ENCODE measurements around the gene BFSP2. TPM values are rescaled to one million over a fixed set of nuclear protein-coding genes. Genes with fewer than 3 reads are reported as not detected.

Gene BFSP2
- total and polyA plus RNA-seq, 4 donors: not detected

GRCh38 chr3:133486658-133487057 is 86.8 kb downstream of the BFSP2 start:
- ATAC-seq (ENCODE audit: low FRiP score): no peak
- Histone ChIP-seq H3K36me3 (ENCODE audit: control insufficient read depth in 1 of 2, insufficient read depth in 2 of 2, low read length in 1 of 2) (no peaks in the 10 kb centered on the region), H3K4me1 (ENCODE audit: control insufficient read depth in 1 of 2, insufficient read depth in 2 of 2, low read length in 2 of 2) (no peaks in the 10 kb centered on the region), H3K9me3 (ENCODE audit: control insufficient read depth, low read length) (no peaks in the 10 kb centered on the region), H3K27ac (ENCODE audit: low read depth in 1 of 2, low read length in 2 of 2) (no peak overlapping the region), H3K27me3 (ENCODE audit: control insufficient read depth in 1 of 2, insufficient read depth in 2 of 2, low read length in 1 of 2) (no peaks in the 10 kb centered on the region), H3K4me3 (ENCODE audit: low read length in 2 of 2) (no peak overlapping the region)
- no peak for DNase-seq
- intact Hi-C loops (cut with DNase I): loop anchor here in 1 of 2 donors (5.0 kb wide), 1 partner anchor 91 kb away; no protein-coding TSS in a partner anchor
- WGBS, 2 donors: 96% methylated on average over 5 of the region's 5 CpGs

GRCh38 chr3:133487204-133487603 is 87.3 kb downstream of the BFSP2 start:
- no peak overlapping the region for H3K4me3 ChIP-seq (ENCODE audit: low read length in 2 of 2)
- 58 to 72% methylated on average over 4 of the region's 4 CpGs for WGBS, 2 donors
- H3K36me3 ChIP-seq (ENCODE audit: control insufficient read depth in 1 of 2, insufficient read depth in 2 of 2, low read length in 1 of 2): no peaks in the 10 kb centered on the region
- H3K27me3 ChIP-seq (ENCODE audit: control insufficient read depth in 1 of 2, insufficient read depth in 2 of 2, low read length in 1 of 2): no peaks in the 10 kb centered on the region
- H3K9me3 ChIP-seq (ENCODE audit: control insufficient read depth, low read length): no peaks in the 10 kb centered on the region
- ATAC-seq (ENCODE audit: low FRiP score): no peak
- DNase-seq: no peak
- intact Hi-C loops (cut with DNase I): loop anchor here in 1 of 2 donors (5.0 kb wide), 1 partner anchor 90 kb away; no protein-coding TSS in a partner anchor
- no peaks in the 10 kb centered on the region for H3K4me1 ChIP-seq (ENCODE audit: control insufficient read depth in 1 of 2, insufficient read depth in 2 of 2, low read length in 2 of 2)
- H3K27ac ChIP-seq (ENCODE audit: low read depth in 1 of 2, low read length in 2 of 2): no peak overlapping the region

- intact Hi-C loops (cut with DNase I): loop anchor here in 1 of 2 donors (5.0 kb wide), 1 partner anchor 89 kb away; no protein-coding TSS in a partner anchor
- DNase-seq: no peak
- 81 to 83% methylated on average over 1 of the region's 1 CpG for WGBS, 2 donors
- no peaks in the 10 kb centered on the region for H3K36me3 ChIP-seq (ENCODE audit: control insufficient read depth in 1 of 2, insufficient read depth in 2 of 2, low read length in 1 of 2)
- H3K4me1 ChIP-seq (ENCODE audit: control insufficient read depth in 1 of 2, insufficient read depth in 2 of 2, low read length in 2 of 2): no peaks in the 10 kb centered on the region
- H3K4me3 ChIP-seq (ENCODE audit: low read length in 2 of 2): no peak overlapping the region
- no peak for ATAC-seq (ENCODE audit: low FRiP score)
- H3K27me3 ChIP-seq (ENCODE audit: control insufficient read depth in 1 of 2, insufficient read depth in 2 of 2, low read length in 1 of 2): no peaks in the 10 kb centered on the region
- no peaks in the 10 kb centered on the region for H3K9me3 ChIP-seq (ENCODE audit: control insufficient read depth, low read length)
- H3K27ac ChIP-seq (ENCODE audit: low read depth in 1 of 2, low read length in 2 of 2): no peak overlapping the region
Observed at GRCh38 chr3:133487920-133488540, 88.2 kb downstream of the BFSP2 start.

GRCh38 chr3:133488785-133489367 is 89.0 kb downstream of the BFSP2 start:
- Histone ChIP-seq H3K27me3 (ENCODE audit: control insufficient read depth in 1 of 2, insufficient read depth in 2 of 2, low read length in 1 of 2) (no peaks in the 10 kb centered on the region), H3K36me3 (ENCODE audit: control insufficient read depth in 1 of 2, insufficient read depth in 2 of 2, low read length in 1 of 2) (no peaks in the 10 kb centered on the region), H3K9me3 (ENCODE audit: control insufficient read depth, low read length) (no peaks in the 10 kb centered on the region), H3K4me1 (ENCODE audit: control insufficient read depth in 1 of 2, insufficient read depth in 2 of 2, low read length in 2 of 2) (no peaks in the 10 kb centered on the region), H3K27ac (ENCODE audit: low read depth in 1 of 2, low read length in 2 of 2) (no peak overlapping the region), H3K4me3 (ENCODE audit: low read length in 2 of 2) (no peak overlapping the region)
- 54 to 58% methylated on average over 3 of the region's 3 CpGs for WGBS, 2 donors
- intact Hi-C loops (cut with DNase I): loop anchor here in 1 of 2 donors (5.0 kb wide), 1 partner anchor 88 kb away; no protein-coding TSS in a partner anchor
- no peak for ATAC-seq (ENCODE audit: low FRiP score)
- no peak for DNase-seq

DNA sequence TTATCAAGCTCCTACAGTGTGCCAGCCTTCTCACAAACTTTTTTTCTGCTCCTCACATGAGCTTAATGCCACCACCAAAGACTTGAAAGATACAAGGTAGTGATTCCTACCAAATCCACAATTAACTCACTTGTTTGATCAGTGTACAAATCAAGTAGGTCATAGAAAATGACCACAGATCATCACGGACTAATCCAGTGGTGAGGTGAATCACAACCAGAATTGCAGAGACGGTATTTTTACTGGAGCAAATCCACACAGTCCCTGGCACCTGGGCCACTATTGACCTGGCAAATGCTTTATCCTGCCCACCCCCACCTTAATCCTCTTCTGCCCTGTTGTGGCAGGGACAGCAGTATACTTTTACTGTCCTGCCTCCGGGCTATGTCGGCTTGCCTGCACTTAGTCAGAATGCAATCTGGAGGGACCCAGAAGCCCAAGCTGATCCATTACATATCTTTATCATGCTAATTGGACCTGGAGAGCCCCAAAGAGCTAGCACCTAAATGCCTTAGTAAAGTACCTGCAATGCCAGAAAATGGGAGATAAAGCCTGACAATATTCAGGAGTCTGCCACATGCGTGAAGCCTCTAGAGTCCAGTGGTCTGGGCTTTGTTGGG is 89.7 kb downstream of the BFSP2 start:
- Histone ChIP-seq H3K27ac (ENCODE audit: low read depth in 1 of 2, low read length in 2 of 2) (no peak overlapping the region), H3K36me3 (ENCODE audit: control insufficient read depth in 1 of 2, insufficient read depth in 2 of 2, low read length in 1 of 2) (no peaks in the 10 kb centered on the region), H3K4me3 (ENCODE audit: low read length in 2 of 2) (no peak overlapping the region), H3K9me3 (ENCODE audit: control insufficient read depth, low read length) (no peaks in the 10 kb centered on the region), H3K4me1 (ENCODE audit: control insufficient read depth in 1 of 2, insufficient read depth in 2 of 2, low read length in 2 of 2) (no peaks in the 10 kb centered on the region), H3K27me3 (ENCODE audit: control insufficient read depth in 1 of 2, insufficient read depth in 2 of 2, low read length in 1 of 2) (no peaks in the 10 kb centered on the region)
- intact Hi-C loops (cut with DNase I): loop anchor here in 1 of 2 donors (5.0 kb wide), 1 partner anchor 88 kb away; no protein-coding TSS in a partner anchor
- no peak for DNase-seq
- ATAC-seq (ENCODE audit: low FRiP score): no peak
- 83 to 87% methylated on average over 5 of the region's 5 CpGs for WGBS, 2 donors

GRCh38 chr3:133490468-133491351 is 90.9 kb downstream of the BFSP2 start:
- no peak for DNase-seq
- Histone ChIP-seq H3K9me3 (ENCODE audit: control insufficient read depth, low read length) (no peaks in the 10 kb centered on the region), H3K27ac (ENCODE audit: low read depth in 1 of 2, low read length in 2 of 2) (no peak overlapping the region), H3K27me3 (ENCODE audit: control insufficient read depth in 1 of 2, insufficient read depth in 2 of 2, low read length in 1 of 2) (no peaks in the 10 kb centered on the region), H3K36me3 (ENCODE audit: control insufficient read depth in 1 of 2, insufficient read depth in 2 of 2, low read length in 1 of 2) (no peaks in the 10 kb centered on the region), H3K4me1 (ENCODE audit: control insufficient read depth in 1 of 2, insufficient read depth in 2 of 2, low read length in 2 of 2) (no peaks in the 10 kb centered on the region), H3K4me3 (ENCODE audit: low read length in 2 of 2) (no peak overlapping the region)
- 96 to 97% methylated on average over 12 of the region's 12 CpGs for WGBS, 2 donors
- ATAC-seq (ENCODE audit: low FRiP score): no peak
- intact Hi-C loops (cut with DNase I): no loop called here

GRCh38 chr3:133491481-133492059 is 91.7 kb downstream of the BFSP2 start:
- H3K27me3 ChIP-seq (ENCODE audit: control insufficient read depth in 1 of 2, insufficient read depth in 2 of 2, low read length in 1 of 2): no peaks in the 10 kb centered on the region
- H3K4me1 ChIP-seq (ENCODE audit: control insufficient read depth in 1 of 2, insufficient read depth in 2 of 2, low read length in 2 of 2): no peaks in the 10 kb centered on the region
- no peaks in the 10 kb centered on the region for H3K36me3 ChIP-seq (ENCODE audit: control insufficient read depth in 1 of 2, insufficient read depth in 2 of 2, low read length in 1 of 2)
- WGBS, 2 donors: 67 to 73% methylated on average over 3 of the region's 3 CpGs
- no peaks in the 10 kb centered on the region for H3K9me3 ChIP-seq (ENCODE audit: control insufficient read depth, low read length)
- DNase-seq (no peak), ATAC-seq (ENCODE audit: low FRiP score) (no peak)
- H3K27ac ChIP-seq (ENCODE audit: low read depth in 1 of 2, low read length in 2 of 2): no peak overlapping the region
- intact Hi-C loops (cut with DNase I): no loop called here
- H3K4me3 ChIP-seq (ENCODE audit: low read length in 2 of 2): no peak overlapping the region

DNA sequence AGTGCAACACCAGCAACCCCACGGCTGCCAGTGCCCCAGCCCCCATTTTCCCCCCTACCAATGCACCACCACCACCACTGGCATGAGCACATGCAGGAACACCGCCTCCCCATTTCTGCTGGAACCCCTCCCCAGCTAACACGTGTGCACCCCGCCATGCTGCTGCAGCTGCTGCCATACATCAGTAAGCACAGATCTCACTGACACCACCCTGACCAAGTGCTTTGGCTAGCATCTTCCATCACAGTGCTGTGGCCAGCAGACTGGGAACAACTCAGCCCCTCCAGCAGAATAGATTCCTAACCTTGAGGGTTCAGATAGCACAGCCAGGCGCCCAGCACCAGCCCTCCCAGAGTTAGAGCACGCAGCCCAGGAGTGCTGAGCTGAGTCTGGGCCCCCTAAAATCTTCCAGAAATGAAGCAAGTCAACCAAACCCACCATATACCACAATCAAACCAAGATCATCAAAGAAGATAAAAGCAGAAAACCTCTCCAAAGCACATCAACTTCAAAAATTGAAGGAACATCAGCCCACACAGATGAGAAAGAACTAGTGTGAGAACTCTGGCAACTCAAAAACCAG is 92.4 kb downstream of the BFSP2 start:
- WGBS, 2 donors: 73 to 77% methylated on average over 6 of the region's 6 CpGs
- H3K27me3 ChIP-seq (ENCODE audit: control insufficient read depth in 1 of 2, insufficient read depth in 2 of 2, low read length in 1 of 2): no peaks in the 10 kb centered on the region
- no peak for ATAC-seq (ENCODE audit: low FRiP score)
- no peaks in the 10 kb centered on the region for H3K36me3 ChIP-seq (ENCODE audit: control insufficient read depth in 1 of 2, insufficient read depth in 2 of 2, low read length in 1 of 2)
- no peak overlapping the region for H3K4me3 ChIP-seq (ENCODE audit: low read length in 2 of 2)
- no peak overlapping the region for H3K27ac ChIP-seq (ENCODE audit: low read depth in 1 of 2, low read length in 2 of 2)
- no peaks in the 10 kb centered on the region for H3K4me1 ChIP-seq (ENCODE audit: control insufficient read depth in 1 of 2, insufficient read depth in 2 of 2, low read length in 2 of 2)
- intact Hi-C loops (cut with DNase I): no loop called here
- no peaks in the 10 kb centered on the region for H3K9me3 ChIP-seq (ENCODE audit: control insufficient read depth, low read length)
- no peak for DNase-seq

All from aorta (tissue), 5 donors.